ENCODE results near the gene ADGRF5.

DNA sequence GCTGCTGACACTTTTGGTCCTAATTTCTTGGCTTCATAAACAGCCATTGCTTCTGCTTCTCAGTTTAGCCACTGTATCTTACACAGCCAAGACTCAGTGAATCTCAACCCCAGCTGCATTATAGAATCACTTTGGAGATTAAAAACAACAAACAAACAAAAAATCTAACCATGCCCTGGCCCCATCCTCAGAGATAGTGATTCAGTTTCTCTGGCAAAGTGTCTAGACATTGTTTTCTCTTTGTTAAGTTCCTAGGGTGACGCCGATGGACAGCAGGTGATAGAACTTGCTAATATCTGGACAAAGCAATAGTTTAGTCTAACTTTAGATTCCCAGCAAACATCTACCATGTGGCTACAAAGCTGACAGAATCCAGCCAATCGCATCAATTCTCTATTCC lies 2.9 kb downstream of the ADGRF5 start:
- TF ChIP-seq, protein P1, sequence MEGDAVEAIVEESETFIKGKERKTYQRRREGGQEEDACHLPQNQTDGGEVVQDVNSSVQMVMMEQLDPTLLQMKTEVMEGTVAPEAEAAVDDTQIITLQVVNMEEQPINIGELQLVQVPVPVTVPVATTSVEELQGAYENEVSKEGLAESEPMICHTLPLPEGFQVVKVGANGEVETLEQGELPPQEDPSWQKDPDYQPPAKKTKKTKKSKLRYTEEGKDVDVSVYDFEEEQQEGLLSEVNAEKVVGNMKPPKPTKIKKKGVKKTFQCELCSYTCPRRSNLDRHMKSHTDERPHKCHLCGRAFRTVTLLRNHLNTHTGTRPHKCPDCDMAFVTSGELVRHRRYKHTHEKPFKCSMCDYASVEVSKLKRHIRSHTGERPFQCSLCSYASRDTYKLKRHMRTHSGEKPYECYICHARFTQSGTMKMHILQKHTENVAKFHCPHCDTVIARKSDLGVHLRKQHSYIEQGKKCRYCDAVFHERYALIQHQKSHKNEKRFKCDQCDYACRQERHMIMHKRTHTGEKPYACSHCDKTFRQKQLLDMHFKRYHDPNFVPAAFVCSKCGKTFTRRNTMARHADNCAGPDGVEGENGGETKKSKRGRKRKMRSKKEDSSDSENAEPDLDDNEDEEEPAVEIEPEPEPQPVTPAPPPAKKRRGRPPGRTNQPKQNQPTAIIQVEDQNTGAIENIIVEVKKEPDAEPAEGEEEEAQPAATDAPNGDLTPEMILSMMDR (IDR thresholded peaks at IDR 0.05) = no peak
- TF ChIP-seq POLR2AphosphoS5 (IDR thresholded peaks at IDR 0.05) = no peak
